Measurements from ENCODE around the gene MED12L.
A peak's percentile ranks its signal among the peaks of the same experiment; 100 is the strongest.

The MED12L gene

GRCh38 chr3:151293127-151293526, 207.7 kb downstream of the MED12L start:
- TF ChIP-seq, protein P1, sequence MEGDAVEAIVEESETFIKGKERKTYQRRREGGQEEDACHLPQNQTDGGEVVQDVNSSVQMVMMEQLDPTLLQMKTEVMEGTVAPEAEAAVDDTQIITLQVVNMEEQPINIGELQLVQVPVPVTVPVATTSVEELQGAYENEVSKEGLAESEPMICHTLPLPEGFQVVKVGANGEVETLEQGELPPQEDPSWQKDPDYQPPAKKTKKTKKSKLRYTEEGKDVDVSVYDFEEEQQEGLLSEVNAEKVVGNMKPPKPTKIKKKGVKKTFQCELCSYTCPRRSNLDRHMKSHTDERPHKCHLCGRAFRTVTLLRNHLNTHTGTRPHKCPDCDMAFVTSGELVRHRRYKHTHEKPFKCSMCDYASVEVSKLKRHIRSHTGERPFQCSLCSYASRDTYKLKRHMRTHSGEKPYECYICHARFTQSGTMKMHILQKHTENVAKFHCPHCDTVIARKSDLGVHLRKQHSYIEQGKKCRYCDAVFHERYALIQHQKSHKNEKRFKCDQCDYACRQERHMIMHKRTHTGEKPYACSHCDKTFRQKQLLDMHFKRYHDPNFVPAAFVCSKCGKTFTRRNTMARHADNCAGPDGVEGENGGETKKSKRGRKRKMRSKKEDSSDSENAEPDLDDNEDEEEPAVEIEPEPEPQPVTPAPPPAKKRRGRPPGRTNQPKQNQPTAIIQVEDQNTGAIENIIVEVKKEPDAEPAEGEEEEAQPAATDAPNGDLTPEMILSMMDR (IDR thresholded peaks at IDR 0.05; ENCODE audit: low read length, missing control alignments) = no peak
- no peak for DNase-seq (ENCODE audit: low read depth)
- H3K4me3 ChIP-seq (replicated peaks; ENCODE audit: low read depth, low read length) = no peak overlapping the region

GRCh38 chr3:151296226-151296625, 210.8 kb downstream of the MED12L start:
- no peak for DNase-seq (ENCODE audit: low read depth)
- TF ChIP-seq, protein P1 (IDR thresholded peaks at IDR 0.05; ENCODE audit: low read length, missing control alignments) = no peak
- H3K4me3 ChIP-seq (replicated peaks; ENCODE audit: low read depth, low read length) = no peak overlapping the region

GRCh38 chr3:151297429-151297828, 212.0 kb downstream of the MED12L start:
- TF ChIP-seq, protein P1 (IDR thresholded peaks at IDR 0.05; ENCODE audit: low read length, missing control alignments) = no peak
- no peak for DNase-seq (ENCODE audit: low read depth)
- no peak overlapping the region for H3K4me3 ChIP-seq (replicated peaks; ENCODE audit: low read depth, low read length)

GRCh38 chr3:151299006-151299405, 213.5 kb downstream of the MED12L start:
- H3K4me3 ChIP-seq (replicated peaks; ENCODE audit: low read depth, low read length) = no peak overlapping the region
- TF ChIP-seq, protein P1 (IDR thresholded peaks at IDR 0.05; ENCODE audit: low read length, missing control alignments) = no peak
- no peak for DNase-seq (ENCODE audit: low read depth)

DNA sequence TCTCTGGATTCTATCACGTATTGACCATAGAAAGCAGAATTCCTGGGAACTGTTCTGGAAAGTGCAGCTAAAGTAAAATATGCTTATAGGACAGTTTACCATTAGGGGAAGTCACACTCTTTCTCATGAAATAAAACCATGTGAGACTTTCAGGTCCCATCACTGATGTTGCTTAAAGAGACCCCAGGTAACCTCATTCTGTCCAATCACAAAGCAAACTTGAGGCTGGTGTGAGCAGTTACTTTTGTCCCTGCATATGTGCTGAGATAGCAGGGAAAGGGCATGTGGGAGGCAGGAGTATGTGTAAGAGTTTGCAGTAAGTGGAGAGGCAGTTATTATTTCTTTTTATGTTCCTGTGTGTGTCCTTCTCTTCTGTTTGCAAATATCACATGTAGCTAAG, 215.1 kb downstream of the MED12L start:
- no peak for DNase-seq (ENCODE audit: low read depth)
- H3K4me3 ChIP-seq (replicated peaks; ENCODE audit: low read depth, low read length) = no peak overlapping the region
- TF ChIP-seq, protein P1 (IDR thresholded peaks at IDR 0.05; ENCODE audit: low read length, missing control alignments) = no peak

- no peak overlapping the region for H3K4me3 ChIP-seq (replicated peaks; ENCODE audit: low read depth, low read length)
- peak; percentile 54 for DNase-seq (ENCODE audit: low read depth)
Measured at GRCh38 chr3:151301787-151302186, 216.3 kb downstream of the MED12L start.

GRCh38 chr3:151303751-151304150, 218.3 kb downstream of the MED12L start:
- H3K4me3 ChIP-seq (replicated peaks; ENCODE audit: low read depth, low read length) = no peak overlapping the region
- TF ChIP-seq, protein P1 (IDR thresholded peaks at IDR 0.05; ENCODE audit: low read length, missing control alignments) = no peak
- DNase-seq (ENCODE audit: low read depth) = no peak

More at GRCh38 chr3:151301787-151302186, 216.3 kb downstream of the MED12L start:
- TF ChIP-seq, protein P1 (IDR thresholded peaks at IDR 0.05; ENCODE audit: low read length, missing control alignments) = no peak

Measured in fibroblast of pulmonary artery (primary cell).